Stomach (tissue), 4 donors: Measurements from ENCODE around the gene KCNH8.

ENCODE experiments used
- CTCF ChIP-seq, 7 experiments: fragments of 450-650 bp in 4 of 7; fragments of 200-600 bp in 3 of 7; sonication (generic) in 3 of 7; IDR thresholded peaks; one replicate each; pipeline ENCODE4 v1.5.1; 2016 to 2019; ENCODE audit warnings: antibody characterized with exemption in 7 of 7, control low read depth in 2 of 7, mild to moderate bottlenecking in 1 of 7
- EP300 ChIP-seq: sonication (generic); formaldehyde crosslinking; IDR thresholded peaks from one replicate; pipeline ENCODE4 v1.6.1; 2017; ENCODE audit warnings: antibody characterized with exemption
- POLR2A ChIP-seq, 4 donors: fragments of 450-650 bp; IDR thresholded peaks; one replicate each; pipeline ENCODE4 v1.6.1; 2016; ENCODE audit warnings: antibody characterized with exemption in 4 of 4, control low read depth in 2 of 4, mild to moderate bottlenecking in 1 of 4, moderate library complexity in 1 of 4
- POLR2AphosphoS5 ChIP-seq, 3 donors: sonication (generic); formaldehyde crosslinking; IDR thresholded peaks; one replicate each; pipeline ENCODE4 v1.6.1; 2016; ENCODE audit warnings: antibody characterized with exemption in 3 of 3

GRCh38 chr3:19399356-19399755 lies 251.0 kb downstream of the KCNH8 start:
- TF ChIP-seq EP300 = no peak
- no peak for TF ChIP-seq CTCF (IDR thresholded peaks at IDR 0.05)
- no peak for TF ChIP-seq POLR2AphosphoS5 (IDR thresholded peaks at IDR 0.05)
- no peak for TF ChIP-seq POLR2A (IDR thresholded peaks at IDR 0.05)
